Neural progenitor cell (in vitro differentiated cells): Measurements from ENCODE around the gene BRINP2. TPM values are rescaled to one million over a fixed set of nuclear protein-coding genes. Genes with fewer than 3 reads are reported as not detected.
A peak's percentile ranks its signal among the peaks of the same experiment; 100 is the strongest.

Experiments used
- DNase-seq: peaks from one replicate; pipeline ENCODE4 v3.0.0-alpha.2; 2016; ENCODE audit warnings: low spot score
- H2AFZ ChIP-seq: fragments of 200-600 bp; sonication (generic); replicated peaks from 2 replicates; pipeline ENCODE4 v1.6.1; 2016; ENCODE audit warnings: antibody characterized with exemption
- H3F3A ChIP-seq: fragments of 200-600 bp; sonication (generic); 2 replicates; pipeline ENCODE4 v1.6.1; 2016; ENCODE audit warnings: antibody characterized with exemption, low read depth
- H3K27ac ChIP-seq: fragments of 200-600 bp; sonication (generic); 2 replicates; pipeline ENCODE4 v1.5.1; 2016; ENCODE audit warnings: mild to moderate bottlenecking
- H3K27me3 ChIP-seq: fragments of 200-600 bp; sonication (generic); 2 replicates; pipeline ENCODE4 v1.6.1; 2016; ENCODE audit warnings: mild to moderate bottlenecking, moderate library complexity
- H3K36me3 ChIP-seq: fragments of 200-600 bp; sonication (generic); 2 replicates; pipeline ENCODE4 v1.5.1; 2016
- H3K4me1 ChIP-seq: fragments of 200-600 bp; sonication (generic); 2 replicates; pipeline ENCODE4 v1.6.1; 2016; ENCODE audit warnings: mixed run types
- H3K4me2 ChIP-seq: fragments of 200-600 bp; sonication (generic); 2 replicates; pipeline ENCODE4 v1.6.1; 2016
- H3K4me3 ChIP-seq: fragments of 200-600 bp; sonication (generic); 2 replicates; pipeline ENCODE4 v1.5.1; 2016
- H3K79me2 ChIP-seq: fragments of 200-600 bp; sonication (generic); 2 replicates; pipeline ENCODE4 v1.6.1; 2016; ENCODE audit warnings: low read depth
- H3K9ac ChIP-seq: fragments of 200-600 bp; sonication (generic); 2 replicates; pipeline ENCODE4 v1.6.1; 2016
- H3K9me3 ChIP-seq: fragments of 200-600 bp; sonication (generic); 2 replicates; pipeline ENCODE4 v1.5.1; 2016; ENCODE audit warnings: low read depth
- H4K20me1 ChIP-seq: fragments of 200-600 bp; sonication (generic); 2 replicates; pipeline ENCODE4 v1.6.1; 2016; ENCODE audit warnings: low read depth
- H3K27ac Mint-ChIP-seq: 3 replicates; pipeline ENCODE4 v1.8.0; 2021; ENCODE audit warnings: mixed read lengths
- H3K27me3 Mint-ChIP-seq: 2 replicates; pipeline ENCODE4 v1.8.0; 2022; ENCODE audit warnings: low read depth, mild to moderate bottlenecking, inconsistent platforms, moderate library complexity, mixed read lengths; ENCODE audit not compliant: insufficient read depth
- H3K36me3 Mint-ChIP-seq: 3 replicates; pipeline ENCODE4 v1.8.0; 2021; ENCODE audit warnings: mixed read lengths
- H3K4me1 Mint-ChIP-seq: 3 replicates; pipeline ENCODE4 v1.8.0; 2021; ENCODE audit warnings: mixed read lengths
- H3K4me3 Mint-ChIP-seq: 3 replicates; pipeline ENCODE4 v1.8.0; 2021; ENCODE audit warnings: mild to moderate bottlenecking, moderate library complexity, mixed read lengths
- H3K9me3 Mint-ChIP-seq: 3 replicates; pipeline ENCODE4 v1.8.0; 2020; ENCODE audit warnings: mixed read lengths
- EZH2 ChIP-seq: fragments of 200-600 bp; sonication (generic); IDR thresholded peaks from 2 replicates; pipeline ENCODE4 v1.6.1; 2017; ENCODE audit warnings: antibody characterized with exemption, mild to moderate bottlenecking, moderate library complexity
- EZH2phosphoT487 ChIP-seq: fragments of 200-600 bp; sonication (generic); IDR thresholded peaks from 2 replicates; pipeline ENCODE4 v1.6.1; 2017; ENCODE audit warnings: antibody characterized with exemption
- total RNA-seq: library from RNA; depleted of rRNA; stranded (reverse); fragments of >200 nt; gene quantifications from 2 replicates; pipeline ENCODE4 v1.2.3, GENCODE V29; 2015; ENCODE audit warnings: low replicate concordance
- TF ChIP-seq, protein P1 (sequence below): fragments of 200-600 bp; sonication (generic); IDR thresholded peaks from 2 replicates; pipeline ENCODE4 v1.5.1; 2017; ENCODE audit warnings: antibody characterized with exemption, mild to moderate bottlenecking

Gene BRINP2
- total RNA-seq, 1 donor from 2014 or later: not detected

- H3K27me3 Mint-ChIP-seq: peaks cover 9% of the 10 kb centered on the region
- H3K36me3 Mint-ChIP-seq: no peaks in the 10 kb centered on the region
- peak; percentile 82 for DNase-seq
- TF ChIP-seq, protein P1, sequence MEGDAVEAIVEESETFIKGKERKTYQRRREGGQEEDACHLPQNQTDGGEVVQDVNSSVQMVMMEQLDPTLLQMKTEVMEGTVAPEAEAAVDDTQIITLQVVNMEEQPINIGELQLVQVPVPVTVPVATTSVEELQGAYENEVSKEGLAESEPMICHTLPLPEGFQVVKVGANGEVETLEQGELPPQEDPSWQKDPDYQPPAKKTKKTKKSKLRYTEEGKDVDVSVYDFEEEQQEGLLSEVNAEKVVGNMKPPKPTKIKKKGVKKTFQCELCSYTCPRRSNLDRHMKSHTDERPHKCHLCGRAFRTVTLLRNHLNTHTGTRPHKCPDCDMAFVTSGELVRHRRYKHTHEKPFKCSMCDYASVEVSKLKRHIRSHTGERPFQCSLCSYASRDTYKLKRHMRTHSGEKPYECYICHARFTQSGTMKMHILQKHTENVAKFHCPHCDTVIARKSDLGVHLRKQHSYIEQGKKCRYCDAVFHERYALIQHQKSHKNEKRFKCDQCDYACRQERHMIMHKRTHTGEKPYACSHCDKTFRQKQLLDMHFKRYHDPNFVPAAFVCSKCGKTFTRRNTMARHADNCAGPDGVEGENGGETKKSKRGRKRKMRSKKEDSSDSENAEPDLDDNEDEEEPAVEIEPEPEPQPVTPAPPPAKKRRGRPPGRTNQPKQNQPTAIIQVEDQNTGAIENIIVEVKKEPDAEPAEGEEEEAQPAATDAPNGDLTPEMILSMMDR: peak; percentile 70
- TF ChIP-seq EZH2phosphoT487 (no peak), EZH2 (no peak)
- no peaks in the 10 kb centered on the region for H4K20me1 ChIP-seq
- no peaks in the 10 kb centered on the region for H3F3A ChIP-seq
- H2AFZ ChIP-seq: peak overlapping the region; percentile 62
- H3K27me3 ChIP-seq: no peaks in the 10 kb centered on the region
- H3K4me1 Mint-ChIP-seq: peaks cover 7% of the 10 kb centered on the region
- H3K4me3 Mint-ChIP-seq: no peak overlapping the region
- peak overlapping the region; percentile 39 for H3K27ac Mint-ChIP-seq
- no peaks in the 10 kb centered on the region for H3K79me2 ChIP-seq
- H3K36me3 ChIP-seq: no peaks in the 10 kb centered on the region
- H3K4me1 ChIP-seq: no peaks in the 10 kb centered on the region
- no peak overlapping the region for H3K4me2 ChIP-seq
- no peaks in the 10 kb centered on the region for H3K9me3 ChIP-seq
- H3K9me3 Mint-ChIP-seq: peaks cover 2% of the 10 kb centered on the region
- H3K27ac ChIP-seq: no peak overlapping the region
- H3K9ac ChIP-seq: no peak overlapping the region
- H3K4me3 ChIP-seq: no peak overlapping the region
These were observed 85.7 kb downstream of the BRINP2 start for GRCh38 chr1:177256153-177257075.

DNA sequence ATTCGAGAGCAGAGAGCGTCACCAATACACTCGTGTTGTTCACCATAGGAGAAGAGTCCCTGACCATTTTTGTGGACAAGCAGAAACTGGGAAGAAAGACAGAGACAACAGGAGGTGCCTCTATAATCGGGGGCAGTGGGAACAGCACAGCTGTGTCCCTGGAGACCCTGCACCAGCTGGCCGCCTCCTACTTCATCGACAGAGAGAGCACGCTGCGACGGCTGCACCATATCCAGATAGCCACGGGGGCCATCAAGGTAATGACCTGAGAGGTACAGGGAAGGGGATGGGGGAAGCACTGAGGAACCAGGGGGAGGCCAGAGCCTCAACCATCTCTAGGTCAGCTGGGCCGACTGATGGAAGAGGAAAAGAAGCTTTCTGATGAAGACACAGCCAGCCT lies 86.4 kb downstream of the BRINP2 start:
- DNase-seq: no peak
- peak overlapping the region; percentile 62 for H2AFZ ChIP-seq
- H3K27me3 ChIP-seq: no peaks in the 10 kb centered on the region
- H3K4me3 ChIP-seq: no peak overlapping the region
- no peaks in the 10 kb centered on the region for H3K36me3 ChIP-seq
- Mint-ChIP-seq H3K4me1 (peaks cover 7% of the 10 kb centered on the region), H3K36me3 (no peaks in the 10 kb centered on the region), H3K27ac (peak overlapping the region; percentile 39), H3K9me3 (peaks cover 2% of the 10 kb centered on the region), H3K4me3 (no peak overlapping the region), H3K27me3 (peaks cover 9% of the 10 kb centered on the region)
- H3K9me3 ChIP-seq: no peaks in the 10 kb centered on the region
- no peaks in the 10 kb centered on the region for H3K4me1 ChIP-seq
- H3K9ac ChIP-seq: no peak overlapping the region
- H3F3A ChIP-seq: no peaks in the 10 kb centered on the region
- no peaks in the 10 kb centered on the region for H3K79me2 ChIP-seq
- no peaks in the 10 kb centered on the region for H4K20me1 ChIP-seq
- TF ChIP-seq EZH2phosphoT487 (no peak), EZH2 (no peak)
- TF ChIP-seq, protein P1: no peak
- H3K4me2 ChIP-seq: no peak overlapping the region
- H3K27ac ChIP-seq: no peak overlapping the region

GRCh38 chr1:177257576-177257975 lies 86.8 kb downstream of the BRINP2 start:
- Histone ChIP-seq H4K20me1 (no peaks in the 10 kb centered on the region), H3K4me2 (no peak overlapping the region), H3K27ac (no peak overlapping the region), H2AFZ (no peak overlapping the region), H3K4me3 (no peak overlapping the region), H3K9me3 (no peaks in the 10 kb centered on the region), H3K4me1 (no peaks in the 10 kb centered on the region), H3F3A (no peaks in the 10 kb centered on the region), H3K79me2 (no peaks in the 10 kb centered on the region), H3K36me3 (no peaks in the 10 kb centered on the region), H3K27me3 (no peaks in the 10 kb centered on the region), H3K9ac (no peak overlapping the region)
- Mint-ChIP-seq H3K36me3 (no peaks in the 10 kb centered on the region), H3K4me3 (no peak overlapping the region), H3K27me3 (peaks cover 9% of the 10 kb centered on the region), H3K27ac (no peak overlapping the region), H3K4me1 (peaks cover 7% of the 10 kb centered on the region), H3K9me3 (peaks cover 2% of the 10 kb centered on the region)
- TF ChIP-seq, protein P1: no peak
- TF ChIP-seq EZH2phosphoT487 (no peak), EZH2 (no peak)
- no peak for DNase-seq
